HFF-Myc (cell line): ENCODE results near the gene RALGAPA1.
"Not testable (repeated sequence)": the region's sequence is repeated elsewhere in the genome, so short reads cannot be mapped to it uniquely, and the experiment has no call there.

Experiments
- DNase-seq: peaks from one replicate; pipeline ENCODE4 v3.0.0-alpha.2; 2011; ENCODE audit warnings: low read depth; ENCODE audit errors: extremely low read depth
- H3K4me3 ChIP-seq: replicated peaks from 2 replicates; pipeline ENCODE4 v1.5.1; 2011; ENCODE audit warnings: low read depth, mild to moderate bottlenecking, control low read depth, low read length
- CTCF ChIP-seq: IDR thresholded peaks from 2 replicates; pipeline ENCODE4 v1.5.1; 2012; ENCODE audit warnings: mild to moderate bottlenecking, low read depth, low read length, control low read depth; ENCODE audit errors: missing control alignments

RALGAPA1 gene

DNA sequence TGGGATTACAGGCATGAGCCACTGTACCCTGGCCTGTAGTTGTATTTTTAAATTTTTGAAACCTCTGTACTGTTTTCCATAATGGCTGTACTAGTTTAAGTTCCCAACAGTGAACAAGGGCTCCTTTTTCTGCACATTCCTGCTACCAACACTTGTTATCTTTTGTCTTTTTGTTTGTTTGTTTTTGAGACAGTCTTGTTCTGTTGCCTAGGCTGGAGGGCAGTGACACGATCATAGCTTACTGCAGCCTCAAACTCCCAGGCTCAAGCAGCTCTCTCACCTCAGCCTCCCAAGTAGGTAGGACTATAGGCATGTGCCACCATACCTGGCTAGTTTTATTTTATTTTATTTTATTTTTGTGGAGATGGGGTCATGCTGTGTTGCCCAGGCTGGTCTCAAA lies 40.0 kb upstream of the RALGAPA1 start:
- DNase-seq: no peak
- no peak overlapping the region for H3K4me3 ChIP-seq
- TF ChIP-seq CTCF: no peak

GRCh38 chr14:35847636-35848035 lies 38.5 kb upstream of the RALGAPA1 start:
- no peak overlapping the region for H3K4me3 ChIP-seq
- no peak for TF ChIP-seq CTCF
- no peak for DNase-seq

DNA sequence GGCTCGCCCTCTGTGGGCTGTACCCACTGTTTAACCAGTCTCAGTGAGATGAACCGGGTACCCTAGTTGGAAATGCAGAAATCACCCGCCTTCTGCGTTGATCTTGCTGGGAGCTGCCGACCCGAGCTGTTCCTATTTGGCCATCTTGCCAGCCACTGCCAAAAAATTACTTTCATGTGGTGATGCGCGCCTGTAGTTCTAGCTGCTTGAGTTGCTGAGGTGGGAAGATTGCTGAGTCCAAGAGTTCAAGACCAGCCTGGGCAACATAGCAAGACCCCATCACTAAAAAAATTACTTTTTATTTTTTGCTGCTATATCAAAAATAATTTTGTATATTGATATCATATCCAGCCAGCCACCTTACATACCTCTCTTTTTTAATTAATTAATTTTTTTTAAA lies 35.4 kb upstream of the RALGAPA1 start:
- TF ChIP-seq CTCF: no peak
- DNase-seq: no peak
- no peak overlapping the region for H3K4me3 ChIP-seq

- DNase-seq, H3K4me3 ChIP-seq: not testable (repeated sequence)
Observed at GRCh38 chr14:35842245-35842644, 33.1 kb upstream of the RALGAPA1 start.

DNA sequence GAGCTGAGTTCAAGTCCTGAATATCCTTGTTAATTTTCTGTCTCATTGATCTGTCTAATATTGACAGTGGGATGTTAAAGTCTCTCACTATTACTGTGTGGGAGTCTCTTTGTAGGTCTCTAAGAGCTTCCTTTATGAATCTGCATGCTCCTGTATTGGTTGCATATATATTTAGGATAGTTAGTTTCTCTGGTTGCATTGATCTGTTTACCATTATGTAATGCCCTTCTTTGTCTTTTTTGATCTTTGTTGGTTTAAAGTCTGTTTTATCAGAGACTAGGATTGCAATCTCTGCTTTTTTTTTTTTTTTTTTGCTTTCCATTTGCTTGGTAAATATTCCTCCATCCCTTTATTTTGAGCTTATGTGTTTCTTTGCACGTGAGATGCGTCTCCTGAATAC lies 32.6 kb upstream of the RALGAPA1 start:
- not testable (repeated sequence) for DNase-seq, H3K4me3 ChIP-seq

GRCh38 chr14:35835208-35835982 lies 26.3 kb upstream of the RALGAPA1 start:
- no peak for TF ChIP-seq CTCF
- DNase-seq: no peak
- no peak overlapping the region for H3K4me3 ChIP-seq

DNA sequence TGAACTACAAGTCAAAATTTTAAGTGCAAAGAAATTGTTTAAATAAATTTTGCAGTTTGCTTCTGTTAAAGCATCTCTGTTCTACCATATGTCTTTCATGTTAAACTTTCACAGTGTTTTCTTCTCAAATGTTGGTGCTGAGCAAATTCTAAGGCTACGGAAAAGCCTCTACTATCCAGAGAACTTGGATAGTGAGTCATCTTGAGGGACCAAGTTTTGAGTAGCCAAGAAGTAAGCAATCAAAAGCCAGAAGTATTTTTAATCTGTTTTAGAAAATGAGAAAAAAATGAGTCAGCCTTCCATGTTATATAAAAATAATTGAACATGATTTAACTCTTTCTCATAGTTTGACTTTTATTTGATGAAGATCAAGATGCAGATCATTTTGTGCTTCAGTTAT lies 20.4 kb upstream of the RALGAPA1 start:
- no peak overlapping the region for H3K4me3 ChIP-seq
- TF ChIP-seq CTCF: no peak
- no peak for DNase-seq
